H9 (cell line): ENCODE results near the gene KLLN. TPM values are rescaled to one million over a fixed set of nuclear protein-coding genes. Genes with fewer than 3 reads are reported as not detected.

Experiments used
- DNase-seq: peaks from one replicate; pipeline ENCODE4 v3.0.0-alpha.2; 2017
- H2AFZ ChIP-seq: one replicate; pipeline ENCODE4 v1.6.1; 2013; ENCODE audit warnings: mild to moderate bottlenecking, low read length, control low read depth, moderate library complexity
- H2AK5ac ChIP-seq: 2 replicates; pipeline ENCODE4 v1.6.1; 2013; ENCODE audit warnings: low read length, control low read depth, mixed read lengths; ENCODE audit not compliant: insufficient read length
- H2BK120ac ChIP-seq: one replicate; pipeline ENCODE4 v1.6.1; 2013; ENCODE audit warnings: low read depth, mild to moderate bottlenecking, low read length, control low read depth, inconsistent platforms; ENCODE audit not compliant: poor library complexity, severe bottlenecking
- H2BK12ac ChIP-seq: 2 replicates; pipeline ENCODE4 v1.6.1; 2013; ENCODE audit warnings: low read length, control low read depth, mixed read lengths, low read depth; ENCODE audit not compliant: insufficient read length
- H2BK15ac ChIP-seq: 2 replicates; pipeline ENCODE4 v1.6.1; 2013; ENCODE audit warnings: low read depth, low read length, control low read depth
- H2BK20ac ChIP-seq: one replicate; pipeline ENCODE4 v1.6.1; 2013; ENCODE audit warnings: low read depth, mild to moderate bottlenecking, low read length, control low read depth, inconsistent platforms; ENCODE audit not compliant: poor library complexity, severe bottlenecking
- H2BK5ac ChIP-seq: 2 replicates; pipeline ENCODE4 v1.6.1; 2013; ENCODE audit warnings: low read length, control low read depth, mixed read lengths; ENCODE audit not compliant: insufficient read length
- H3K14ac ChIP-seq: 2 replicates; pipeline ENCODE4 v1.6.1; 2013; ENCODE audit warnings: low read length, control low read depth; ENCODE audit not compliant: insufficient read depth
- H3K18ac ChIP-seq: 2 replicates; pipeline ENCODE4 v1.6.1; 2013; ENCODE audit warnings: low read depth, mild to moderate bottlenecking, mixed read lengths, low read length, control low read depth; ENCODE audit not compliant: insufficient read length
- H3K23ac ChIP-seq: 2 replicates; pipeline ENCODE4 v1.6.1; 2013; ENCODE audit warnings: low read length, control low read depth, mixed read lengths, low read depth; ENCODE audit not compliant: insufficient read length
- H3K23me2 ChIP-seq: 2 replicates; pipeline ENCODE4 v1.6.1; 2013; ENCODE audit warnings: low read depth, mild to moderate bottlenecking, mixed read lengths, low read length, control low read depth; ENCODE audit not compliant: insufficient read length, poor library complexity, severe bottlenecking
- H3K27ac ChIP-seq: 2 replicates; pipeline ENCODE4 v1.5.1; 2013; ENCODE audit warnings: low read length, control low read depth, mixed read lengths, low read depth; ENCODE audit not compliant: insufficient read length
- H3K27me3 ChIP-seq: 2 replicates; pipeline ENCODE4 v1.6.1; 2013; ENCODE audit warnings: low read length, control low read depth, inconsistent platforms; ENCODE audit not compliant: insufficient read depth
- H3K4ac ChIP-seq: 2 replicates; pipeline ENCODE4 v1.6.1; 2013; ENCODE audit warnings: low read depth, mild to moderate bottlenecking, control low read depth, inconsistent platforms, low read length, moderate library complexity
- H3K4me1 ChIP-seq: 2 replicates; pipeline ENCODE4 v1.6.1; 2013; ENCODE audit warnings: low read length, control low read depth, inconsistent platforms; ENCODE audit not compliant: insufficient read depth
- H3K4me2 ChIP-seq: 2 replicates; pipeline ENCODE4 v1.6.1; 2013; ENCODE audit warnings: low read length, control low read depth, mixed read lengths; ENCODE audit not compliant: insufficient read length, insufficient read depth
- H3K56ac ChIP-seq: 2 replicates; pipeline ENCODE4 v1.6.1; 2013; ENCODE audit warnings: low read depth, mild to moderate bottlenecking, mixed read lengths, low read length, control low read depth; ENCODE audit not compliant: insufficient read length
- H3K79me1 ChIP-seq: 2 replicates; pipeline ENCODE4 v1.6.1; 2013; ENCODE audit warnings: low read depth, mild to moderate bottlenecking, moderate library complexity, low read length, control low read depth, inconsistent platforms; ENCODE audit not compliant: insufficient read depth, poor library complexity, severe bottlenecking
- H3K79me2 ChIP-seq: 2 replicates; pipeline ENCODE4 v1.6.1; 2013; ENCODE audit warnings: low read length, control low read depth, inconsistent platforms; ENCODE audit not compliant: insufficient read depth
- H3K9ac ChIP-seq: 2 replicates; pipeline ENCODE4 v1.6.1; 2013; ENCODE audit warnings: low read length, control low read depth, mixed read lengths; ENCODE audit not compliant: insufficient read length; ENCODE audit errors: extremely low read depth
- H3K9me3 ChIP-seq: one replicate; pipeline ENCODE4 v1.6.1; 2013; ENCODE audit warnings: low read depth, low read length, inconsistent platforms; ENCODE audit not compliant: control insufficient read depth
- H3T11ph ChIP-seq: one replicate; pipeline ENCODE4 v1.6.1; 2013; ENCODE audit warnings: mild to moderate bottlenecking, low read length, control low read depth, inconsistent platforms
- H4K20me1 ChIP-seq: one replicate; pipeline ENCODE4 v1.6.1; 2013; ENCODE audit not compliant: control insufficient read depth, insufficient read length, insufficient read depth
- H4K5ac ChIP-seq: 2 replicates; pipeline ENCODE4 v1.6.1; 2013; ENCODE audit warnings: low read depth, mild to moderate bottlenecking, mixed read lengths, low read length, control low read depth; ENCODE audit not compliant: insufficient read length
- H4K8ac ChIP-seq: replicated peaks from 2 replicates; pipeline ENCODE4 v1.6.1; 2013; ENCODE audit warnings: low read length, control low read depth, mixed read lengths, low read depth; ENCODE audit not compliant: insufficient read length
- H4K91ac ChIP-seq: 2 replicates; pipeline ENCODE4 v1.6.1; 2013; ENCODE audit warnings: low read depth, mild to moderate bottlenecking, moderate library complexity, mixed read lengths, low read length, control low read depth; ENCODE audit not compliant: insufficient read length
- H3K27ac Mint-ChIP-seq, 3 experiments: 2 replicates in 2 of 3; 3 replicates in 1 of 3; pipeline ENCODE4 v1.8.0; 2020 to 2021; ENCODE audit warnings: mixed read lengths in 3 of 3, mild to moderate bottlenecking in 1 of 3, moderate library complexity in 1 of 3
- H3K27me3 Mint-ChIP-seq: 2 replicates; pipeline ENCODE4 v1.8.0; 2021; ENCODE audit warnings: low read depth, mild to moderate bottlenecking, moderate library complexity, mixed read lengths
- H3K36me3 Mint-ChIP-seq, 3 experiments: 2 replicates in 2 of 3; 3 replicates in 1 of 3; pipeline ENCODE4 v1.8.0; 2020 to 2021; ENCODE audit warnings: low read depth in 3 of 3, mixed read lengths in 3 of 3; ENCODE audit not compliant: insufficient read depth in 1 of 3
- H3K4me1 Mint-ChIP-seq, 2 experiments: 2 replicates each; pipeline ENCODE4 v1.8.0; 2020; ENCODE audit warnings: mixed read lengths in 2 of 2
- H3K4me3 Mint-ChIP-seq, 2 experiments: 2 replicates in 1 of 2; 3 replicates in 1 of 2; pipeline ENCODE4 v1.8.0; 2020 to 2021; ENCODE audit warnings: mild to moderate bottlenecking in 2 of 2, mixed read lengths in 2 of 2, moderate library complexity in 1 of 2
- H3K9me3 Mint-ChIP-seq, 2 experiments: 2 replicates in 1 of 2; 3 replicates in 1 of 2; pipeline ENCODE4 v1.8.0; 2020; ENCODE audit warnings: mild to moderate bottlenecking in 2 of 2, mixed read lengths in 2 of 2, moderate library complexity in 1 of 2
- CTCF ChIP-seq: fragments of 200-600 bp; sonication (generic); conservative IDR thresholded peaks from 3 replicates; pipeline ENCODE4 v1.8.0; 2021; ENCODE audit warnings: antibody characterized with exemption, mild to moderate bottlenecking
- WGBS: extraction: QIAGEN DNeasy Blood & Tissue Kit; methylation state at CpG from one replicate; pipeline ENCODE4 v1.1.7; 2013; ENCODE audit warnings: missing lambda C conversion rate, low lambda C conversion rate, mixed read lengths; ENCODE audit not compliant: insufficient read length; ENCODE audit errors: extremely low coverage; 5-methylcytosine and 5-hydroxymethylcytosine counted together
- total RNA-seq: library from RNA; stranded (reverse); gene quantifications from 2 replicates; pipeline ENCODE4 v1.2.1, GENCODE V29; 2021

The KLLN gene
- total RNA-seq, 1 experiment from 2014 or later: 0.79 TPM

DNA sequence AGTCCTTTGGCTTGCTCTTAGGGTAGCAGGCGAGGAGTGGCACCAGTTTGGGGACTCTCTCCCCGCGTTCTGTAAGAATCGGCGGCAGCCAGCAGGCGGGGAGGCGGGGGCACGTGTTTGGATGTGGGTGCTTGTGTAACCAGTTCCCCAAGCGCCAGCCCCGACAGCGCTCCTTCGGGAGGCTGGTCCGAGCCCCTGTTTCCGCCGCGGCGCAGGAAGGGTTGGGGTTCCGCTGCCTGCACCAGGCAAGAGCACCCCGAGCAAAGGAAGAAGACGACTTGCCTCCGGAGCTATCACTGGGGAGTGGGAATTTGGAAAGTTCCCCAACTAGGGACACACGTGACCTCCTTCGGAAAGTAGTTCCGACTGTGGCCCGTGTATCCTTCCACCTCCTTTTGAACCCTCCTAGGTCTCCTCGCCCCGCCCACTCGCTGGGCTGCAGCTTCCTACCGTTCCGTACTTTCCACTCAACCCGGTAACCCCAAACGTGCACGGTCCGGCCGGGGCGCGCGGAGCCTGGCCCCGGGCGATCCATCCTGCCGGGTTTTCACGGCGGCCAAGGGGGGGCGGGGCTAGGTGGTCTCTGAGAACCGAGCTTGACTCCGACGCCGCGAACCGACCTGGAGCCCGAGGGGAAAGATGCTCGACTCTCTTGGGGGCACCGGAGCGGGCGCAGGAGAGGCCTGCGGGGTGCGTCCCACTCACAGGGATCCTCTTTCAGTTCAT lies 1.2 kb downstream of the KLLN start:
- WGBS: no CpG with 5 or more reads among the region's 57 CpGs

More for the DNA sequence above, 1.2 kb downstream of the KLLN start:
- Histone ChIP-seq H3K4ac (no peak overlapping the region), H2BK120ac (no peak overlapping the region), H4K8ac (no peak overlapping the region), H3K27me3 (no peaks in the 10 kb centered on the region), H3K4me2 (peak overlapping the region; percentile 85), H2BK15ac (no peak overlapping the region), H2AK5ac (no peak overlapping the region), H3K9ac (peak overlapping the region; percentile 88), H3K9me3 (no peaks in the 10 kb centered on the region), H3K23ac (no peak overlapping the region), H3K14ac (no peak overlapping the region), H2BK20ac (no peak overlapping the region), H3K23me2 (peaks cover 17% of the 10 kb centered on the region), H3K27ac (peak overlapping the region; percentile 49), H2BK5ac (no peak overlapping the region), H4K91ac (no peak overlapping the region), H3K18ac (peak overlapping the region; percentile 49), H3K4me1 (no peaks in the 10 kb centered on the region), H4K20me1 (no peaks in the 10 kb centered on the region), H4K5ac (no peak overlapping the region), H3K79me2 (peaks cover 22% of the 10 kb centered on the region; the same call in 1 of the 2 replicates), H3K56ac (no peak overlapping the region), H3T11ph (no peak overlapping the region), H2AFZ (no peak overlapping the region), H2BK12ac (no peak overlapping the region), H3K79me1 (no peaks in the 10 kb centered on the region)
- Mint-ChIP-seq H3K4me3 (peak overlapping the region; percentile 97 to 99), H3K27me3 (peaks cover 8% of the 10 kb centered on the region; the same call in 1 of the 2 replicates), H3K9me3 (no peaks in the 10 kb centered on the region; a peak in 1 of 5 replicates), H3K4me1 (peaks cover 26 to 27% of the 10 kb centered on the region in 2 experiments), H3K36me3 (peaks cover 0 to 5% (median 0%) of the 10 kb centered on the region in 3 experiments; a peak in 4 of 7 replicates), H3K27ac (peak overlapping the region; percentile 97 to 99 (median 99))
- TF ChIP-seq CTCF: no peak; the same call in 2 of the 3 replicates
- DNase-seq: peak; percentile 98
